ENCODE results near the gene AUTS2. TPM values are rescaled to one million over a fixed set of nuclear protein-coding genes. Genes with fewer than 3 reads are reported as not detected.

AUTS2 gene
- polyA plus RNA-seq, 3 donors = 0.08 to 0.35 TPM; not detected in 1

DNA sequence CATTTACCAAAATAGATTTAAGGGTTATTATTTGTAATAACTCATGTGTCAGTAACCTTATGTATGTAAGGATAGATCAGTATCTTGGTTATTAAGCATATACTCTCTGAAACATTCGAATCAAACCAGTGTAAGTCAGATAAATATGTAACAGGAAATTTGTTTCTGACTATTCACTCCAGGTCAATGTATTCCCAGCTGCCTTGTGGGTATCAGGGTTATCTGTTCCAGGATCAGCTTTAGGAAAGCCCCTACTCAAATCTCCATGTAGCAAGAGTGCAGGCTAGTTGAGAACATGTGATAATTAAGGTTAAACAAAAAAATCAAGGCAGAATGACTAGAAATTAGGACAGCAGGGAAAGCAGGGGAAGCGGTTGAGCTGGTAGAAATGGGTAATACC lies 201.7 kb downstream of the AUTS2 start:
- H3K27ac Mint-ChIP-seq = no peak overlapping the region
- no peak overlapping the region for H3K27ac ChIP-seq (ENCODE audit: low read depth in 1 of 2, low read length in 2 of 2)
- H3K4me1 ChIP-seq (ENCODE audit: control insufficient read depth in 1 of 2, insufficient read depth in 2 of 2, low read length in 2 of 2) = no peaks in the 10 kb centered on the region
- H3K9me3 ChIP-seq (replicated peaks in 1 of 2; ENCODE audit: control insufficient read depth in 1 of 2, insufficient read depth in 1 of 2, low read length in 2 of 2) = no peaks in the 10 kb centered on the region
- intact Hi-C loops (cut with micrococcal nuclease) = no loop called here
- no peak overlapping the region for H2AFZ ChIP-seq (ENCODE audit: insufficient read depth, low read depth, low read length, poor library complexity, severe bottlenecking)
- no peaks in the 10 kb centered on the region for H3K9me3 Mint-ChIP-seq
- no peak overlapping the region for H3K4me2 ChIP-seq (replicated peaks; ENCODE audit: extremely low read depth, low read length, poor library complexity, severe bottlenecking)
- H3K4me3 ChIP-seq (replicated peaks in 1 of 3; ENCODE audit: low read depth in 2 of 3, low read length in 3 of 3) = no peak overlapping the region
- H3K27me3 Mint-ChIP-seq (ENCODE audit: low read depth in 3 of 3) = no peaks in the 10 kb centered on the region
- no peaks in the 10 kb centered on the region for H3K27me3 ChIP-seq (ENCODE audit: control insufficient read depth in 2 of 2, insufficient read depth in 2 of 2, low read length in 2 of 2)
- H3K36me3 ChIP-seq (replicated peaks in 1 of 2; ENCODE audit: control insufficient read depth in 1 of 2, insufficient read depth in 2 of 2, low read length in 2 of 2) = no peaks in the 10 kb centered on the region
- peaks cover 3% of the 10 kb centered on the region for H3K4me1 Mint-ChIP-seq
- H3K36me3 Mint-ChIP-seq = no peaks in the 10 kb centered on the region
- no peak overlapping the region for H3K4me3 Mint-ChIP-seq
- no peaks in the 10 kb centered on the region for H3K79me2 ChIP-seq (ENCODE audit: insufficient read depth, low read length)
- no peak overlapping the region for H3K9ac ChIP-seq (ENCODE audit: insufficient read depth, low read length, poor library complexity, severe bottlenecking)
- no peaks in the 10 kb centered on the region for H4K20me1 ChIP-seq (ENCODE audit: insufficient read depth, low read length)
- DNase-seq = no peak
- 83% methylated on average over 1 of the region's 2 CpGs for WGBS (ENCODE audit: insufficient coverage)
- TF ChIP-seq, protein P1, sequence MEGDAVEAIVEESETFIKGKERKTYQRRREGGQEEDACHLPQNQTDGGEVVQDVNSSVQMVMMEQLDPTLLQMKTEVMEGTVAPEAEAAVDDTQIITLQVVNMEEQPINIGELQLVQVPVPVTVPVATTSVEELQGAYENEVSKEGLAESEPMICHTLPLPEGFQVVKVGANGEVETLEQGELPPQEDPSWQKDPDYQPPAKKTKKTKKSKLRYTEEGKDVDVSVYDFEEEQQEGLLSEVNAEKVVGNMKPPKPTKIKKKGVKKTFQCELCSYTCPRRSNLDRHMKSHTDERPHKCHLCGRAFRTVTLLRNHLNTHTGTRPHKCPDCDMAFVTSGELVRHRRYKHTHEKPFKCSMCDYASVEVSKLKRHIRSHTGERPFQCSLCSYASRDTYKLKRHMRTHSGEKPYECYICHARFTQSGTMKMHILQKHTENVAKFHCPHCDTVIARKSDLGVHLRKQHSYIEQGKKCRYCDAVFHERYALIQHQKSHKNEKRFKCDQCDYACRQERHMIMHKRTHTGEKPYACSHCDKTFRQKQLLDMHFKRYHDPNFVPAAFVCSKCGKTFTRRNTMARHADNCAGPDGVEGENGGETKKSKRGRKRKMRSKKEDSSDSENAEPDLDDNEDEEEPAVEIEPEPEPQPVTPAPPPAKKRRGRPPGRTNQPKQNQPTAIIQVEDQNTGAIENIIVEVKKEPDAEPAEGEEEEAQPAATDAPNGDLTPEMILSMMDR (IDR thresholded peaks at IDR 0.05) = no peak

DNA sequence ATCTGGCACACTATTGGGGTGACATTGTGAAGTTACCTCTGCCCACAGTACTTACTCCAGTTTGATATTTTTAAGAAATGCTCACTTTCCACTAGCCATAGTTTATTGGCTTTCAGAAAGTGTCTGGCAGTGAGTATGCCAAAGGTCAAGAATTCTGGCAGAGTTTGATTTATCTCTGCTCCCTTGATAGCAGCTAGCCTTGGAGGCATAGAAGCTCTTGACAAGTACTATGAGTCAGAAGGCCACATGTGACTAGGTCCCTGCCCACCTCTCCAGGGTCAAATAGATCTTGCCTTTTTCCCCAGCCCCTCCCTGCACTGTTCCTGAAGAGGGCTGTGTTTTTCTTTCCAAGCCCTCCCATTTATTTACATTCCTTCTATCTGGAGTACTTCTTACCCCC lies 202.2 kb downstream of the AUTS2 start:
- Mint-ChIP-seq H3K27ac (no peak overlapping the region), H3K27me3 (ENCODE audit: low read depth in 3 of 3) (no peaks in the 10 kb centered on the region), H3K36me3 (no peaks in the 10 kb centered on the region), H3K4me3 (no peak overlapping the region), H3K9me3 (no peaks in the 10 kb centered on the region), H3K4me1 (peaks cover 3% of the 10 kb centered on the region)
- H4K20me1 ChIP-seq (ENCODE audit: insufficient read depth, low read length) = no peaks in the 10 kb centered on the region
- no peak overlapping the region for H3K4me3 ChIP-seq (replicated peaks in 1 of 3; ENCODE audit: low read depth in 2 of 3, low read length in 3 of 3)
- DNase-seq = no peak
- H2AFZ ChIP-seq (ENCODE audit: insufficient read depth, low read depth, low read length, poor library complexity, severe bottlenecking) = no peak overlapping the region
- no peaks in the 10 kb centered on the region for H3K27me3 ChIP-seq (ENCODE audit: control insufficient read depth in 2 of 2, insufficient read depth in 2 of 2, low read length in 2 of 2)
- no peaks in the 10 kb centered on the region for H3K79me2 ChIP-seq (ENCODE audit: insufficient read depth, low read length)
- no peak overlapping the region for H3K9ac ChIP-seq (ENCODE audit: insufficient read depth, low read length, poor library complexity, severe bottlenecking)
- no peak overlapping the region for H3K4me2 ChIP-seq (replicated peaks; ENCODE audit: extremely low read depth, low read length, poor library complexity, severe bottlenecking)
- H3K4me1 ChIP-seq (ENCODE audit: control insufficient read depth in 1 of 2, insufficient read depth in 2 of 2, low read length in 2 of 2) = no peaks in the 10 kb centered on the region
- TF ChIP-seq, protein P1 (IDR thresholded peaks at IDR 0.05) = no peak
- no peaks in the 10 kb centered on the region for H3K36me3 ChIP-seq (replicated peaks in 1 of 2; ENCODE audit: control insufficient read depth in 1 of 2, insufficient read depth in 2 of 2, low read length in 2 of 2)
- H3K27ac ChIP-seq (ENCODE audit: low read depth in 1 of 2, low read length in 2 of 2) = no peak overlapping the region
- intact Hi-C loops (cut with micrococcal nuclease) = no loop called here
- no peaks in the 10 kb centered on the region for H3K9me3 ChIP-seq (replicated peaks in 1 of 2; ENCODE audit: control insufficient read depth in 1 of 2, insufficient read depth in 1 of 2, low read length in 2 of 2)

All from CD14-positive monocyte (primary cell).